Kidney (tissue), 14 donors: ENCODE measurements around the gene TTC23. TPM values are rescaled to one million over a fixed set of nuclear protein-coding genes. Genes with fewer than 3 reads are reported as not detected.
A peak's percentile ranks its signal among the peaks of the same experiment; 100 is the strongest.

Source experiments
- DNase-seq, 5 donors: peaks; one replicate each; pipeline ENCODE4 v3.0.0-alpha.2; 2013 to 2020
- FAIRE-seq: peaks from 2 replicates; lab custom pipeline; 2012; peaks lifted over from hg19 to GRCh38; lab: Jason Lieb, UNC
- H3K27ac ChIP-seq, 2 donors: one replicate each; pipeline ENCODE4 v1.7.0; 2013; ENCODE audit warnings: low read depth in 2 of 2, low read length in 2 of 2, inconsistent platforms in 1 of 2
- H3K27me3 ChIP-seq: one replicate; pipeline ENCODE4 v1.7.1; 2013; ENCODE audit warnings: low read length, inconsistent platforms; ENCODE audit not compliant: control insufficient read depth, insufficient read depth
- H3K36me3 ChIP-seq, 3 donors: one replicate each; pipeline versions ENCODE4 v1.7.0 to v1.7.1; 2013; ENCODE audit warnings: low read length in 3 of 3, control low read depth in 1 of 3, inconsistent platforms in 1 of 3; ENCODE audit not compliant: insufficient read depth in 3 of 3, control insufficient read depth in 2 of 3
- H3K4me1 ChIP-seq, 3 donors: one replicate each; pipeline versions ENCODE4 v1.7.0 to v1.7.1; 2013; ENCODE audit warnings: low read length in 3 of 3, inconsistent platforms in 1 of 3, low read depth in 1 of 3; ENCODE audit not compliant: control insufficient read depth in 2 of 3, insufficient read depth in 2 of 3
- H3K4me3 ChIP-seq, 3 donors: one replicate each; pipeline versions ENCODE4 v1.7.0 to v1.8.1; 2013; ENCODE audit warnings: low read length in 3 of 3, control low read depth in 1 of 3, inconsistent platforms in 1 of 3
- H3K9ac ChIP-seq, 3 donors: one replicate each; pipeline versions ENCODE4 v1.7.0 to v1.7.1; 2013; ENCODE audit warnings: low read length in 3 of 3, control low read depth in 1 of 3, inconsistent platforms in 1 of 3
- H3K9me3 ChIP-seq, 3 donors: one replicate each; pipeline versions ENCODE4 v1.7.0 to v1.7.1; 2013; ENCODE audit warnings: low read length in 3 of 3, control low read depth in 1 of 3, inconsistent platforms in 1 of 3; ENCODE audit not compliant: control insufficient read depth in 2 of 3, insufficient read depth in 1 of 3
- CTCF ChIP-seq: IDR thresholded peaks from 3 replicates; pipeline ENCODE4 v1.5.1; 2012; ENCODE audit warnings: mild to moderate bottlenecking, moderate library complexity, borderline replicate concordance; ENCODE audit not compliant: insufficient read depth; ENCODE audit errors: extremely low read depth
- intact Hi-C: fragments of 100-400 bp; cut with DNase I; formaldehyde crosslinking; loops from one replicate; pipeline ENCODE4 v1.11.1; 2022
- polyA plus RNA-seq: library from polyadenylated mRNA; stranded (reverse); fragments of 350-450 nt; fragmentation: Illumina TruSeq; extraction: RNeasy Lipid Tissue Mini Kit (QIAGEN cat#74804); gene quantifications from one replicate; pipeline ENCODE4 v1.2.3, GENCODE V29; 2014; ENCODE audit warnings: low read depth, low replicate concordance; ENCODE audit not compliant: insufficient read depth
- total RNA-seq: library from RNA; stranded (reverse); fragmentation: NEBNext Ultra II Directional; extraction: Animal tissue kit (Norgen Biotek cat#: 25700); gene quantifications from one replicate; pipeline ENCODE4 v1.2.1, GENCODE V29; 2021
- donor health status: control.
- donor health status: control.
- donor health status: control.
- donor health status: control.
- donor health status: control.
- donor health status: DM: yes; HTN: yes; CAD: no.
- donor health status: Normal renal cell carcinoma (clear cell type).

Gene TTC23
- total and polyA plus RNA-seq, 2 donors from 2014 or later = 11.2 to 23.6 TPM

DNA sequence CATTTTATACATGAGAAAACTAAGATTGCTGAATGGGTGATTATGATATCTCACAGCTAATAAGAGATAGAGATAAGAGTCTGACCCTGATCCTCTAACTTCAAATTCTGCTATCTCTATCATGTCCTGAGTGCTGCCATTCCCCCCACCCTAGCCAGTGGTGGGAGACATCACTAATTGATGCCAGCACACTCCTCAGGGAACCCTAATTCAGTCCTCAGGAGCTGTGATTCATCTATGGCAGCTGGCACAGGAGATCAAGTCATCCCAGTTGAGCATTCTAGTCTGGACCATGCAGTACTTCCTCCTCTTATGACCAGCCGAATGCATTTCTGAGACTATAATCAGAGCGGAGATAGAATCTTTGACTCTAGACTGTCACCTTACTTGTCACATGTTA, 72.6 kb downstream of the TTC23 start:
- Histone ChIP-seq H3K4me1 (peaks cover 0 to 13% (median 0%) of the 10 kb centered on the region in 3 donors), H3K9me3 (no peaks in the 10 kb centered on the region), H3K9ac (no peak overlapping the region), H3K27ac (no peak overlapping the region), H3K27me3 (no peaks in the 10 kb centered on the region), H3K36me3 (peaks cover 0 to 3% (median 2%) of the 10 kb centered on the region in 3 donors), H3K4me3 (no peak overlapping the region)
- TF ChIP-seq CTCF = no peak
- intact Hi-C loops = no loop called here
- FAIRE-seq (no peak), DNase-seq (no peak)

GRCh38 chr15:99174567-99175395, 74.6 kb downstream of the TTC23 start:
- Histone ChIP-seq H3K4me3 (no peak overlapping the region), H3K9me3 (no peaks in the 10 kb centered on the region), H3K36me3 (peaks cover 2 to 8% (median 3%) of the 10 kb centered on the region in 3 donors), H3K9ac (no peak overlapping the region), H3K27ac (peak overlapping the region in 1 of 2 donors; percentile 38), H3K27me3 (no peaks in the 10 kb centered on the region), H3K4me1 (peaks cover 0 to 6% (median 0%) of the 10 kb centered on the region in 3 donors)
- intact Hi-C loops = no loop called here
- no peak for TF ChIP-seq CTCF
- peak in 3 of 5 donors; percentile 14 to 53 (median 43) for DNase-seq
- no peak for FAIRE-seq

GRCh38 chr15:99172989-99173388, 76.4 kb downstream of the TTC23 start:
- H3K4me3 ChIP-seq = no peak overlapping the region
- H3K27me3 ChIP-seq = no peaks in the 10 kb centered on the region
- no peak for DNase-seq
- no peak overlapping the region for H3K9ac ChIP-seq
- H3K36me3 ChIP-seq = peaks cover 2 to 11% (median 3%) of the 10 kb centered on the region in 3 donors
- no peaks in the 10 kb centered on the region for H3K9me3 ChIP-seq
- no peak for TF ChIP-seq CTCF
- FAIRE-seq = no peak
- intact Hi-C loops = no loop called here
- peaks cover 0 to 6% (median 0%) of the 10 kb centered on the region in 3 donors for H3K4me1 ChIP-seq
- no peak overlapping the region for H3K27ac ChIP-seq
